22Rv1 (cell line): ENCODE results near the gene TAF3.

Experiments used
- H3K27ac ChIP-seq: fragments of 450-650 bp; 2 replicates; pipeline ENCODE4 v1.5.1; 2017
- CTCF ChIP-seq: fragments of 450-650 bp; IDR thresholded peaks from 2 replicates; pipeline ENCODE4 v1.5.1; 2017; ENCODE audit warnings: mild to moderate bottlenecking
- ZFX ChIP-seq: fragments of 450-650 bp; IDR thresholded peaks from 2 replicates; pipeline ENCODE4 v1.6.1; 2017; ENCODE audit warnings: antibody characterized with exemption, borderline replicate concordance

TAF3 gene

DNA sequence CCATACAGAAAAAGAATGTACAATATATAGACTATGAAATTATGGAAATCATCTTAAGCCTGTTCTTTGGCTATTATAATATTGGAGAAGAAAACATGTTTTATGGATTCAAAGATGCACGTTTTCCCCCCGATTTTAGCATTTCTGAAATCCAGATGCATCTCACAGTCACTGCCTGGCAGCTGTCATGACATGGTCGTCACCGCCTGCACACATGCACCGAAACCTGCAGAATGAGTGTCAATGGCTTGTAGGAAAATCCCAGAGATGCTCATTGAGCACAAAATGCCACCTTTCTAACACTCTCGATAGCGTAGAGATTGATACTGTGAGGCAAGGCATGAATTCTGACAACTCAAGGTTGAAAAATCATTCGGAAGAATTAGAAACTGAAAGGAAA lies 115.5 kb downstream of the TAF3 start:
- TF ChIP-seq ZFX (no peak), CTCF (no peak)
- no peak overlapping the region for H3K27ac ChIP-seq

GRCh38 chr10:7937315-7937945 lies 119.1 kb downstream of the TAF3 start:
- no peak for TF ChIP-seq CTCF
- no peak for TF ChIP-seq ZFX
- H3K27ac ChIP-seq, result no peak overlapping the region

- TF ChIP-seq CTCF, result no peak
- TF ChIP-seq ZFX, result no peak
- no peak overlapping the region for H3K27ac ChIP-seq
These were observed 123.3 kb downstream of the TAF3 start for GRCh38 chr10:7941576-7941975.

DNA sequence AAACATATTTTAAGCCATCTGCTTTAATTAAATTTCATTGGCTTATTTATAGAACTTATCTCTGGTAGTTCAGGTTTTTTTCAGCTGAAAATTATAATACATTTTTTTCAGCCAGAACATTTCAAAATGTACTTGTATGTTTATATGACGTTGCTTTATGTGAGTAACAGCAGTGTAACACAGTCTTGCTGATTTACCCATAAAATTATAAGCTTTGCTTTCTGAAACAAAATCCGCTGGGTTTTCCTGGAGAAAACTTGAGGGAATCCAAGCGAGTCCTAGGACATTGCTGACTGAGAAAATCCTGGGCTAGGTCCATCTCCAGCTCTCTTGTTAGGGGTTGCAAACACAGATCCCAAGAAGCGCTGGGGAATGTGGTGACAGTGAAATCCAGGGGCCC lies 124.0 kb downstream of the TAF3 start:
- TF ChIP-seq ZFX (no peak), CTCF (no peak)
- H3K27ac ChIP-seq, result no peak overlapping the region

GRCh38 chr10:7942859-7943258 lies 124.6 kb downstream of the TAF3 start:
- TF ChIP-seq CTCF (no peak), ZFX (no peak)
- H3K27ac ChIP-seq, result no peak overlapping the region

GRCh38 chr10:7944215-7944480 lies 125.8 kb downstream of the TAF3 start:
- no peak overlapping the region for H3K27ac ChIP-seq
- no peak for TF ChIP-seq ZFX
- no peak for TF ChIP-seq CTCF

- H3K27ac ChIP-seq, result peak overlapping the region; percentile 42; the same call in 1 of the 2 replicates
These were observed 126.2 kb downstream of the TAF3 start for GRCh38 chr10:7944537-7944936.

More at GRCh38 chr10:7944537-7944936, 126.2 kb downstream of the TAF3 start:
- TF ChIP-seq CTCF, result no peak
- no peak for TF ChIP-seq ZFX
